GOT3 (cell line): ENCODE data around the gene SPPL2B.
"Not testable (repeated sequence)": the region's sequence is repeated elsewhere in the genome, so short reads cannot be mapped to it uniquely, and the experiment has no call there.

ENCODE experiments used
- DNase-seq: peaks from one replicate; lab custom pipeline; 2025; ENCODE audit warnings: mixed read lengths; lab: John Stamatoyannopoulos, UW

Gene SPPL2B

GRCh38 chr19:2338055-2338615 is 9.7 kb downstream of the SPPL2B start:
- DNase-seq: no peak

GRCh38 chr19:2338751-2339643 is 10.5 kb downstream of the SPPL2B start:
- no peak for DNase-seq

GRCh38 chr19:2339644-2340310 is 11.3 kb downstream of the SPPL2B start:
- DNase-seq: no peak

- no peak for DNase-seq
Measured at GRCh38 chr19:2340496-2341243, 12.2 kb downstream of the SPPL2B start.

- DNase-seq: no peak
Measured at GRCh38 chr19:2341244-2341751, 12.8 kb downstream of the SPPL2B start.

- DNase-seq: no peak
Measured at GRCh38 chr19:2341982-2342381, 13.5 kb downstream of the SPPL2B start.

GRCh38 chr19:2342656-2343288 is 14.3 kb downstream of the SPPL2B start:
- DNase-seq: no peak

GRCh38 chr19:2343289-2343982 is 15.0 kb downstream of the SPPL2B start:
- DNase-seq: no peak

GRCh38 chr19:2344381-2344870 is 15.9 kb downstream of the SPPL2B start:
- DNase-seq: no peak

GRCh38 chr19:2345076-2345475 is 16.6 kb downstream of the SPPL2B start:
- DNase-seq: no peak

- no peak for DNase-seq
Measured at GRCh38 chr19:2345794-2346663, 17.5 kb downstream of the SPPL2B start.

- not testable (repeated sequence) for DNase-seq
Measured at GRCh38 chr19:2349818-2350217, 21.3 kb downstream of the SPPL2B start.

GRCh38 chr19:2350656-2351055 is 22.2 kb downstream of the SPPL2B start:
- DNase-seq: no peak

GRCh38 chr19:2351591-2351990 is 23.1 kb downstream of the SPPL2B start:
- DNase-seq: no peak

GRCh38 chr19:2352121-2352520 is 23.6 kb downstream of the SPPL2B start:
- no peak for DNase-seq

GRCh38 chr19:2353159-2353886 is 24.8 kb downstream of the SPPL2B start:
- no peak for DNase-seq

- no peak for DNase-seq
Measured at GRCh38 chr19:2353887-2354592, 25.6 kb downstream of the SPPL2B start.

- DNase-seq: no peak
Measured at GRCh38 chr19:2354670-2355069, 26.2 kb downstream of the SPPL2B start.
